Nephron (organoid): ENCODE measurements around the gene MBD6.

Source experiments
- H3K27ac Mint-ChIP-seq, 3 experiments: 2 replicates each; pipeline ENCODE4 v1.8.0; 2020; ENCODE audit warnings: mixed read lengths in 3 of 3, mild to moderate bottlenecking in 2 of 3, moderate library complexity in 1 of 3
- H3K27me3 Mint-ChIP-seq: 2 replicates; pipeline ENCODE4 v1.8.0; 2021; ENCODE audit warnings: low read depth, mild to moderate bottlenecking, moderate library complexity, mixed read lengths
- H3K36me3 Mint-ChIP-seq: 2 replicates; pipeline ENCODE4 v1.8.0; 2020; ENCODE audit warnings: low read depth, mixed read lengths
- H3K4me1 Mint-ChIP-seq: 2 replicates; pipeline ENCODE4 v1.8.0; 2020; ENCODE audit warnings: mixed read lengths
- H3K4me3 Mint-ChIP-seq, 3 experiments: 2 replicates each; pipeline ENCODE4 v1.8.0; 2020; ENCODE audit warnings: mild to moderate bottlenecking in 3 of 3, mixed read lengths in 3 of 3, moderate library complexity in 2 of 3
- H3K9me3 Mint-ChIP-seq: 2 replicates; pipeline ENCODE4 v1.8.0; 2020; ENCODE audit warnings: mixed read lengths
- CTCF ChIP-seq, 3 experiments: fragments of 200-600 bp; sonication (generic); IDR thresholded peaks; one replicate each; pipeline ENCODE4 v1.5.0; 2021; ENCODE audit warnings: antibody characterized with exemption in 3 of 3; ENCODE audit not compliant: unreplicated experiment in 3 of 3

Gene MBD6

GRCh38 chr12:57523706-57524614 lies 1.3 kb downstream of the MBD6 start:
- peak overlapping the region; percentile 95 to 99 (median 98) for H3K4me3 Mint-ChIP-seq
- peak overlapping the region; percentile 91 to 98 (median 97) for H3K27ac Mint-ChIP-seq
- H3K4me1 Mint-ChIP-seq = peaks cover 38% of the 10 kb centered on the region
- H3K9me3 Mint-ChIP-seq = no peaks in the 10 kb centered on the region
- H3K27me3 Mint-ChIP-seq = no peaks in the 10 kb centered on the region
- peaks cover 24% of the 10 kb centered on the region for H3K36me3 Mint-ChIP-seq
- no peak for TF ChIP-seq CTCF (IDR thresholded peaks at IDR 0.05; ENCODE audit: unreplicated experiment in 3 of 3)

GRCh38 chr12:57524814-57525614 lies 2.4 kb downstream of the MBD6 start:
- peaks cover 32% of the 10 kb centered on the region for H3K4me1 Mint-ChIP-seq
- peak overlapping the region; percentile 95 to 99 (median 98) for H3K4me3 Mint-ChIP-seq
- no peak for TF ChIP-seq CTCF (IDR thresholded peaks at IDR 0.05; ENCODE audit: unreplicated experiment in 3 of 3)
- H3K27ac Mint-ChIP-seq = peak overlapping the region; percentile 31 to 97 (median 91)
- H3K36me3 Mint-ChIP-seq = peaks cover 27% of the 10 kb centered on the region
- no peaks in the 10 kb centered on the region for H3K9me3 Mint-ChIP-seq
- no peaks in the 10 kb centered on the region for H3K27me3 Mint-ChIP-seq

GRCh38 chr12:57525615-57526383 lies 3.2 kb downstream of the MBD6 start:
- peak overlapping the region in 1 of 3 experiments; percentile 53 for H3K27ac Mint-ChIP-seq

DNA sequence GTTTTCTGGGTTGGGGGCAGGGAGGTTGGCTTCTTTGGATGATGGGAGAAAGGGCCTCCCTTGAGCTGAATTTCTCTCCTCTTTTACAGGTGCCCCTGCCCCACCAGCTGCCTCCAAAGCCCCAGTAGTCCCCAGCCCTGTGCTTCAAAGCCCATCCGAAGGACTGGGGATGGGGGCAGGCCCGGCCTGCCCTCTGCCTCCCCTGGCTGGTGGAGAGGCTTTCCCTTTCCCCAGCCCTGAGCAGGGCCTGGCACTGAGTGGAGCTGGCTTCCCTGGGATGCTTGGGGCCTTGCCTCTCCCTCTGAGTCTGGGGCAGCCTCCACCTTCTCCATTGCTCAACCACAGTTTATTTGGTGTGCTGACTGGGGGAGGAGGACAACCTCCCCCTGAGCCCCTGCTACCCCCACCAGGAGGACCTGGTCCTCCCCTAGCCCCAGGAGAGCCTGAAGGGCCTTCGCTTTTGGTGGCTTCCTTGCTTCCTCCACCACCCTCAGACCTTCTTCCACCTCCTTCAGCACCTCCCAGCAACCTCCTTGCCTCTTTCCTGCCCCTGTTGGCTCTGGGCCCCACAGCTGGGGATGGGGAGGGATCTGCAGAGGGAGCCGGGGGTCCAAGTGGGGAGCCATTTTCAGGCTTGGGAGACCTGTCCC lies 4.0 kb downstream of the MBD6 start:
- Mint-ChIP-seq H3K4me1 (peaks cover 23% of the 10 kb centered on the region), H3K36me3 (peaks cover 39% of the 10 kb centered on the region), H3K27ac (no peak overlapping the region), H3K4me3 (peak overlapping the region in 2 of 3 experiments; percentile 17 to 23), H3K9me3 (no peaks in the 10 kb centered on the region), H3K27me3 (no peaks in the 10 kb centered on the region)
- TF ChIP-seq CTCF (IDR thresholded peaks at IDR 0.05; ENCODE audit: unreplicated experiment in 3 of 3) = no peak

More at GRCh38 chr12:57525615-57526383, 3.2 kb downstream of the MBD6 start:
- TF ChIP-seq CTCF (IDR thresholded peaks at IDR 0.05; ENCODE audit: unreplicated experiment in 3 of 3) = no peak
- Mint-ChIP-seq H3K4me3 (no peak overlapping the region), H3K9me3 (no peaks in the 10 kb centered on the region), H3K4me1 (peaks cover 27% of the 10 kb centered on the region), H3K36me3 (peaks cover 33% of the 10 kb centered on the region), H3K27me3 (no peaks in the 10 kb centered on the region)

- Mint-ChIP-seq H3K4me3 (peak overlapping the region; percentile 13 to 40 (median 35)), H3K9me3 (no peaks in the 10 kb centered on the region), H3K27ac (peak overlapping the region in 1 of 3 experiments; percentile 24), H3K4me1 (peaks cover 18% of the 10 kb centered on the region), H3K36me3 (peaks cover 45% of the 10 kb centered on the region), H3K27me3 (no peaks in the 10 kb centered on the region)
- TF ChIP-seq CTCF (IDR thresholded peaks at IDR 0.05; ENCODE audit: unreplicated experiment in 3 of 3) = no peak
These were observed 4.6 kb downstream of the MBD6 start for GRCh38 chr12:57527184-57527583.
